Measurements from ENCODE around the gene GAS2.

GAS2 gene

DNA sequence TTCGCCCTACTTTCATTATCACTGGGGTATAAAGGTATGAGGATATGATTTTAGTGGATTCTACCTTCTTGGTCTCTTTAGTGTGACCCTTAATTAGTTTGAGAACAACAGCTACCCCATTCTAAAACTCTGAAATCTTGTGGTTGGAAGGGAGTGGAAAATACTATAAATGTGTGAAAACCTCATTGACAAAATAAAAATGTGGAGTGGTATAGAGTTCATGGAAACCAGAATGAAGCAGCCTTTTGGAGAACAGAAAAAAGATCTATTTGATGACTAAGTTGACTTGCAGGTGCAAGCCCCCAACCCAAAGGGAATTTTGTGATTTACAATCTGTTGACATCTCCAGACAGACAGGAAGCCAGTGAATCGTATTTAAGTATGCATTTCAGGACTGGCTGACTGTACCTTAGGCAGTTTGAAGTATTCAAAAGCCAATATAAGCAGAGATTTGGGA is 75.8 kb downstream of the GAS2 start:
- TF ChIP-seq, protein P1, sequence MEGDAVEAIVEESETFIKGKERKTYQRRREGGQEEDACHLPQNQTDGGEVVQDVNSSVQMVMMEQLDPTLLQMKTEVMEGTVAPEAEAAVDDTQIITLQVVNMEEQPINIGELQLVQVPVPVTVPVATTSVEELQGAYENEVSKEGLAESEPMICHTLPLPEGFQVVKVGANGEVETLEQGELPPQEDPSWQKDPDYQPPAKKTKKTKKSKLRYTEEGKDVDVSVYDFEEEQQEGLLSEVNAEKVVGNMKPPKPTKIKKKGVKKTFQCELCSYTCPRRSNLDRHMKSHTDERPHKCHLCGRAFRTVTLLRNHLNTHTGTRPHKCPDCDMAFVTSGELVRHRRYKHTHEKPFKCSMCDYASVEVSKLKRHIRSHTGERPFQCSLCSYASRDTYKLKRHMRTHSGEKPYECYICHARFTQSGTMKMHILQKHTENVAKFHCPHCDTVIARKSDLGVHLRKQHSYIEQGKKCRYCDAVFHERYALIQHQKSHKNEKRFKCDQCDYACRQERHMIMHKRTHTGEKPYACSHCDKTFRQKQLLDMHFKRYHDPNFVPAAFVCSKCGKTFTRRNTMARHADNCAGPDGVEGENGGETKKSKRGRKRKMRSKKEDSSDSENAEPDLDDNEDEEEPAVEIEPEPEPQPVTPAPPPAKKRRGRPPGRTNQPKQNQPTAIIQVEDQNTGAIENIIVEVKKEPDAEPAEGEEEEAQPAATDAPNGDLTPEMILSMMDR (IDR thresholded peaks at IDR 0.05; ENCODE audit: low read depth, low read length) = no peak
- DNase-seq (ENCODE audit: extremely low read depth, low read depth) = no peak

DNA sequence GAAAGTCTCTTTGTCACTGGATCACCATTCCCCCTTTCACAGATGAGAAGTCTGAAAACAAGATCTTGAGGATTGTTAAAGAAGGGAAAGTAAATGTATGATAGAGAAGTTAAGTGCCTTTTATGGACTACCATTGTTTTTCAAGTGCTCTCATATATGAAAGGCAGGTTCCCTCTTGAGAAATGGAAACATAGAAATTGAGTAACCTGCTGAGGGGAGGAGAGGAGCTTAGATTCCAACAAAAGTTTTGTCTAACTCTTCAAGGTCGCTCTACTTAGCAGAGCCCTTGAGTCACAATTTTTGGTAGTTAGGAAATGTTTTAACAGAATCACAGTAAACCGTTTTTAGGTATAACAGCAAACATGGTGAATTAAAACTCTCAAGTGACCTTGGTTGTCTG is 83.1 kb downstream of the GAS2 start:
- no peak for DNase-seq (ENCODE audit: extremely low read depth, low read depth)
- TF ChIP-seq, protein P1 (IDR thresholded peaks at IDR 0.05; ENCODE audit: low read depth, low read length) = no peak

DNA sequence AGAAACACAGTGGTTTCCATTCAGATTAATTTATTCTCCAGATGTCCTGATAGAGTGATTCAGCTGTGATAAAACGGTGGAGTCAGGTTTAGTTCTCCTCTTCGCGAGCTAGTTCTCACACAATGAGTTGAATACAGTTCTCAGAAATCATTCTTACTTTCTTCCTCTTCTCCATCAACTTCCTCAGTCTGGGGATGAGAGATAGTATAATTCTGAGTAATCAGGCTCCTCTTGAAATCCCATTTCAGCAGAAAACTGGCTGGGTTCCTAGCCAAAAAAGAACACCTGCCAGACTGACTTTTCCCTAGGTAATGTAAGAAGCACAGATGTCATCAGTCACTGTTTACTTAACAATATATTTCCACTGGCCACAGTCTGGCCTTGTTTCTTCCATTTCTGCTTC is 86.5 kb downstream of the GAS2 start:
- no peak for DNase-seq (ENCODE audit: extremely low read depth, low read depth)
- TF ChIP-seq, protein P1 (IDR thresholded peaks at IDR 0.05; ENCODE audit: low read depth, low read length) = no peak

DNA sequence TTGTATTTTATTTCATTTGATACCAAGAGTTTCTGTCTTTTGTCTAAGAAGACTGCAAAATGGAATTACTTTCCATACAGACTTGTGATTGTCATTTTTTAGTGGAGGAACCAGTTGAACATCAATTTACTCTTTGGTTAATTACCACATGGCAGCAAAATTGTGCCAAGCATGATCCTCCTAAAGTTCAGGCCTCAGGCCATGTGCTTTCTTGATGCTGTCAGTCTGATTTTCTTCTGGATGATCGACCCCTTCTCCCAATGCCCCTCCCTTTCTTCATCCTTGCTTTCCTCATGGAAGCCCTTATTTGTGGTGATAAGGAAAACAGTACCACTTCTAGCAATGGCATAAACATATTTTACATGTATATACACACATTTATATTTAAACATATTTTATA is 87.0 kb downstream of the GAS2 start:
- no peak for DNase-seq (ENCODE audit: extremely low read depth, low read depth)

DNA sequence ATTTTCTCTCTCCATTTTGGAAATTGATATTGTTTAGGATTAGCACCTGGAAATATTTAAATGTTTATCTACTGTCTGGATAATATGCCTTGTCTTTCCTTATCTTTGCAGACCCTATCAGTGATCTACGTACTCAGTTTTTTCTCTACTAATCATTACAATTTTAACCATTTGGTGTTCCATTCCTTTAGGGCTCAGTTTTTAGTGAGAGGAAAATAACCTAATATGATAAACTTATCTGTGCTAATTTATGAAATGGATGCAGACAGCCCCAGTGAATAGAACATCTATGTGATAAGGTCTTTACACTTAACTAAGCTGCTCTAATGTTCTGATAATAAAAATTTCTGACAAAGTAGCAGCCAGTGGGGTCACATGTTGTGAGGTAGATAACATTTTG is 94.7 kb downstream of the GAS2 start:
- TF ChIP-seq, protein P1 (IDR thresholded peaks at IDR 0.05; ENCODE audit: low read depth, low read length) = no peak
- DNase-seq (ENCODE audit: extremely low read depth, low read depth) = no peak

More for the DNA sequence above, 87.0 kb downstream of the GAS2 start:
- TF ChIP-seq, protein P1 (IDR thresholded peaks at IDR 0.05; ENCODE audit: low read depth, low read length) = no peak

DNA sequence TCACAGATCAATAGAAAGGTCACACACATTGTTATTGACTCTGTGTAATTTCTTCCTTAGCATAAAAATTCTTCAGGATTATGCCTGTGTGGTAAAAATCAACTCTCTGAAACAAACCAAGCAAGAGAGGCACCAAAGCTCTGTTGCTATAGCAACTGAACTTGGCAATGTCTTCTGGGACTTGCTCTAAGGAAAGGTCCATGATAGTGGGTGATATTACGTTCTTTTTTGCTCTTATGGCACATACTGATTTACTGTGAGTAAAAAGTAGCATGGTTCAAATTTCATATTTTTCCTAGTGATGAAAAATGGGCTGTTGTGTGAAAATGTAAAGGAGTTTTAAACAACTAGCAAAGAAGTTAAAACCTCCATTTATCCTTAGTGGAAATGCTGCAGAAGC is 96.8 kb downstream of the GAS2 start:
- DNase-seq (ENCODE audit: extremely low read depth, low read depth) = no peak
- TF ChIP-seq, protein P1 (IDR thresholded peaks at IDR 0.05; ENCODE audit: low read depth, low read length) = no peak

DNA sequence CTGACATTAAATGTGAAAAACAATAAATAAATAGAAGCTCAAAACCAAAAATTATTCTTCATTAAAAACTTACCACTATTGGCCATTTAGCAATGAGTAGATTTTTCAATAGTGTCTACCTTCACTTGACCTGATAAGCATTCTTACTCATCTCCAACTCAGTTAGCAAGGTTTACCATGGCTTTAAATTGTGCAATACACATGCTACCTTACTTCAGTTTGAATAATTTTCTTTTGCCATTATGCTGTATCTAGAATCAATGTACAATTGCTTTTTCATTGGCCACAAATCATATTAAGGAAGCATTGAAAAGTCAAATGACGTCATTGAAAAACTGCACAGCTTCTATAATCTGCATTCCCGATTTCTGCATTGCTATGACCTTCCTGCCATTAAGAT is 98.3 kb downstream of the GAS2 start:
- TF ChIP-seq, protein P1 (IDR thresholded peaks at IDR 0.05; ENCODE audit: low read depth, low read length) = no peak

More for the DNA sequence above, 98.3 kb downstream of the GAS2 start:
- no peak for DNase-seq (ENCODE audit: extremely low read depth, low read depth)

Measured in AG09319 (cell line).